ENCODE measurements around the gene BAIAP2. TPM values are rescaled to one million over a fixed set of nuclear protein-coding genes. Genes with fewer than 3 reads are reported as not detected.

BAIAP2 gene
- polyA plus RNA-seq, 3 donors, result 8.6 to 17.0 (median 11.2) TPM

- H4K20me1 ChIP-seq (ENCODE audit: insufficient read depth, low read length), result no peaks in the 10 kb centered on the region
- no peak overlapping the region for H3K4me3 ChIP-seq (replicated peaks in 1 of 3; ENCODE audit: low read depth in 2 of 3, low read length in 3 of 3)
- Mint-ChIP-seq H3K27ac (peak overlapping the region in 4 of 7 donors; percentile 30 to 83 (median 71)), H3K9me3 (no peaks in the 10 kb centered on the region), H3K4me3 (no peak overlapping the region), H3K36me3 (peaks cover 8 to 16% of the 10 kb centered on the region in 2 donors), H3K27me3 (ENCODE audit: low read depth in 3 of 3) (peaks cover 0 to 7% (median 3%) of the 10 kb centered on the region in 3 donors), H3K4me1 (peaks cover 33% of the 10 kb centered on the region)
- no peaks in the 10 kb centered on the region for H3K9me3 ChIP-seq (replicated peaks in 1 of 2; ENCODE audit: control insufficient read depth in 1 of 2, insufficient read depth in 1 of 2, low read length in 2 of 2)
- peaks cover 22% of the 10 kb centered on the region in 2 donors for H3K4me1 ChIP-seq (ENCODE audit: control insufficient read depth in 1 of 2, insufficient read depth in 2 of 2, low read length in 2 of 2)
- H3K79me2 ChIP-seq (ENCODE audit: insufficient read depth, low read length), result no peaks in the 10 kb centered on the region
- no peak for DNase-seq
- no peak overlapping the region for H2AFZ ChIP-seq (ENCODE audit: insufficient read depth, low read depth, low read length, poor library complexity, severe bottlenecking)
- intact Hi-C loops (cut with micrococcal nuclease), result loop anchor here in 1 of 2 donors (5.0 kb wide), 1 partner anchor 59 kb away; no protein-coding TSS in a partner anchor
- H3K9ac ChIP-seq (ENCODE audit: insufficient read depth, low read length, poor library complexity, severe bottlenecking), result no peak overlapping the region
- WGBS (ENCODE audit: insufficient coverage), result 99% methylated on average over 5 of the region's 9 CpGs
- no peak overlapping the region for H3K4me2 ChIP-seq (replicated peaks; ENCODE audit: extremely low read depth, low read length, poor library complexity, severe bottlenecking)
- H3K27ac ChIP-seq (ENCODE audit: low read depth in 1 of 2, low read length in 2 of 2), result no peak overlapping the region
- H3K27me3 ChIP-seq (ENCODE audit: control insufficient read depth in 2 of 2, insufficient read depth in 2 of 2, low read length in 2 of 2), result peaks cover 0 to 3% of the 10 kb centered on the region in 2 donors
- peaks cover 6 to 9% of the 10 kb centered on the region in 2 donors for H3K36me3 ChIP-seq (replicated peaks in 1 of 2; ENCODE audit: control insufficient read depth in 1 of 2, insufficient read depth in 2 of 2, low read length in 2 of 2)
- TF ChIP-seq CTCF (IDR thresholded peaks at IDR 0.05), result no peak
Observed at GRCh38 chr17:81091154-81091553, 56.2 kb downstream of the BAIAP2 start.

GRCh38 chr17:81091774-81092517 is 57.0 kb downstream of the BAIAP2 start:
- H3K36me3 Mint-ChIP-seq, result peaks cover under 1 to 12% of the 10 kb centered on the region in 2 donors
- Histone ChIP-seq H3K4me3 (replicated peaks in 1 of 3; ENCODE audit: low read depth in 2 of 3, low read length in 3 of 3) (no peak overlapping the region), H3K4me2 (replicated peaks; ENCODE audit: extremely low read depth, low read length, poor library complexity, severe bottlenecking) (no peak overlapping the region), H3K9me3 (replicated peaks in 1 of 2; ENCODE audit: control insufficient read depth in 1 of 2, insufficient read depth in 1 of 2, low read length in 2 of 2) (no peaks in the 10 kb centered on the region), H3K79me2 (ENCODE audit: insufficient read depth, low read length) (no peaks in the 10 kb centered on the region), H3K27ac (ENCODE audit: low read depth in 1 of 2, low read length in 2 of 2) (no peak overlapping the region), H3K27me3 (ENCODE audit: control insufficient read depth in 2 of 2, insufficient read depth in 2 of 2, low read length in 2 of 2) (peaks cover 0 to 3% of the 10 kb centered on the region in 2 donors), H4K20me1 (ENCODE audit: insufficient read depth, low read length) (no peaks in the 10 kb centered on the region), H3K36me3 (replicated peaks in 1 of 2; ENCODE audit: control insufficient read depth in 1 of 2, insufficient read depth in 2 of 2, low read length in 2 of 2) (peaks cover 3% of the 10 kb centered on the region in 2 donors), H3K9ac (ENCODE audit: insufficient read depth, low read length, poor library complexity, severe bottlenecking) (no peak overlapping the region), H2AFZ (ENCODE audit: insufficient read depth, low read depth, low read length, poor library complexity, severe bottlenecking) (no peak overlapping the region), H3K4me1 (ENCODE audit: control insufficient read depth in 1 of 2, insufficient read depth in 2 of 2, low read length in 2 of 2) (peaks cover 22 to 23% of the 10 kb centered on the region in 2 donors)
- H3K27me3 Mint-ChIP-seq (ENCODE audit: low read depth in 3 of 3), result peaks cover 0 to 12% (median 3%) of the 10 kb centered on the region in 3 donors
- H3K4me3 Mint-ChIP-seq, result no peak overlapping the region
- peak overlapping the region in 1 of 7 donors; percentile 22 for H3K27ac Mint-ChIP-seq
- no peak for DNase-seq
- intact Hi-C loops (cut with micrococcal nuclease), result loop anchor here in 1 of 2 donors (5.0 kb wide), 1 partner anchor 60 kb away; no protein-coding TSS in a partner anchor
- H3K4me1 Mint-ChIP-seq, result peaks cover 40% of the 10 kb centered on the region
- H3K9me3 Mint-ChIP-seq, result no peaks in the 10 kb centered on the region
- 95% methylated on average over 16 of the region's 23 CpGs for WGBS (ENCODE audit: insufficient coverage)
- TF ChIP-seq CTCF (IDR thresholded peaks at IDR 0.05), result no peak
